Measurements from ENCODE around the gene E2F1. TPM values are rescaled to one million over a fixed set of nuclear protein-coding genes. Genes with fewer than 3 reads are reported as not detected.

Gene E2F1
- total and polyA plus RNA-seq, 2 experiments from 2014 or later: 21.2 to 61.4 TPM

DNA sequence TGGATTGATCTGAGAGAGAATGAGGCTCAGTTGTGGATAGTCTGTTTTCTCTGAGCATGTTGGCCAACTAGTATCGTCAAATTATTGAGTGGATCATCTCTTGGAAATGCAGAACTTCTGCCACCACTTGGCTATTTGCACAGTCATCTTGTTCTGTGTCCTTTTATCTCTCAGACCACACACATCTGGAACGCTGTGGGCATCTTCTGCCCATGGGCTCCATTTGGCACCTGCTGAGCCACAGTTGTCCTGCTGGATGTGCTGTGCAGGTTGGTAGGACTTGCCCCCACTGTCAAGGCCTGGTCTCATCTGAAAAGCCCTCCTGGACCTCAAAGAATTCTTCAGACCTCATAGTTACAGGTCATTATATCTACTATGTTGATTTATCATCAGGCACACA is 40.8 kb downstream of the E2F1 start:
- peaks cover 25% of the 10 kb centered on the region for H3K36me3 ChIP-seq
- peaks cover 18% of the 10 kb centered on the region for H3K4me1 ChIP-seq (ENCODE audit: low read depth)
- no peak overlapping the region for H3K27ac ChIP-seq
- H3K4me3 ChIP-seq: no peak overlapping the region
- TF ChIP-seq, protein P1, sequence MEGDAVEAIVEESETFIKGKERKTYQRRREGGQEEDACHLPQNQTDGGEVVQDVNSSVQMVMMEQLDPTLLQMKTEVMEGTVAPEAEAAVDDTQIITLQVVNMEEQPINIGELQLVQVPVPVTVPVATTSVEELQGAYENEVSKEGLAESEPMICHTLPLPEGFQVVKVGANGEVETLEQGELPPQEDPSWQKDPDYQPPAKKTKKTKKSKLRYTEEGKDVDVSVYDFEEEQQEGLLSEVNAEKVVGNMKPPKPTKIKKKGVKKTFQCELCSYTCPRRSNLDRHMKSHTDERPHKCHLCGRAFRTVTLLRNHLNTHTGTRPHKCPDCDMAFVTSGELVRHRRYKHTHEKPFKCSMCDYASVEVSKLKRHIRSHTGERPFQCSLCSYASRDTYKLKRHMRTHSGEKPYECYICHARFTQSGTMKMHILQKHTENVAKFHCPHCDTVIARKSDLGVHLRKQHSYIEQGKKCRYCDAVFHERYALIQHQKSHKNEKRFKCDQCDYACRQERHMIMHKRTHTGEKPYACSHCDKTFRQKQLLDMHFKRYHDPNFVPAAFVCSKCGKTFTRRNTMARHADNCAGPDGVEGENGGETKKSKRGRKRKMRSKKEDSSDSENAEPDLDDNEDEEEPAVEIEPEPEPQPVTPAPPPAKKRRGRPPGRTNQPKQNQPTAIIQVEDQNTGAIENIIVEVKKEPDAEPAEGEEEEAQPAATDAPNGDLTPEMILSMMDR (IDR thresholded peaks at IDR 0.05; ENCODE audit: low read depth, low read length): no peak
- H3K27me3 ChIP-seq: no peaks in the 10 kb centered on the region
- DNase-seq (ENCODE audit: low read depth in 1 of 2, low spot score in 1 of 2): no peak
- no peaks in the 10 kb centered on the region for H3K9me3 ChIP-seq (ENCODE audit: low read depth)

DNA sequence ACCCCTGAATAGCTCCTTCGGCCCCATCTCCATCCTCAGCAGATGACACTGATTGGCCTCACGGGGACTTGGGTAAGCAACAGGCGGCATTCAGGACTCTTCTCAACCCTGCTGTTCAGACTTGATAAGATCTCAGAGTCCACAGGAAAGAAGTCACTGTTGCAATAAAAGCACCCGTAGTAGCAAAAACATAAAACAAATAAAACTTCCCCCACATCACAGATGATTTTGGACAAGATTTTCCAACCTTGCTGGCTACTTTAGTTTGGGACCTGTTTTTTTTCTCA is 41.2 kb downstream of the E2F1 start:
- H3K9me3 ChIP-seq (ENCODE audit: low read depth): no peaks in the 10 kb centered on the region
- TF ChIP-seq, protein P1 (IDR thresholded peaks at IDR 0.05; ENCODE audit: low read depth, low read length): no peak

GRCh38 chr20:33644313-33645071 is 41.7 kb downstream of the E2F1 start:
- Histone ChIP-seq H3K36me3 (peaks cover 34% of the 10 kb centered on the region), H3K9me3 (ENCODE audit: low read depth) (no peaks in the 10 kb centered on the region), H3K27ac (peak overlapping the region; percentile 8), H3K27me3 (no peaks in the 10 kb centered on the region), H3K4me3 (no peak overlapping the region), H3K4me1 (ENCODE audit: low read depth) (peaks cover 12% of the 10 kb centered on the region)
- TF ChIP-seq, protein P1 (IDR thresholded peaks at IDR 0.05; ENCODE audit: low read depth, low read length): no peak
- DNase-seq (ENCODE audit: low read depth in 1 of 2, low spot score in 1 of 2): no peak

More for the DNA sequence above, 41.2 kb downstream of the E2F1 start:
- H3K27me3 ChIP-seq: no peaks in the 10 kb centered on the region
- peaks cover 17% of the 10 kb centered on the region for H3K4me1 ChIP-seq (ENCODE audit: low read depth)
- no peak overlapping the region for H3K27ac ChIP-seq
- no peak for DNase-seq (ENCODE audit: low read depth in 1 of 2, low spot score in 1 of 2)
- no peak overlapping the region for H3K4me3 ChIP-seq
- H3K36me3 ChIP-seq: peaks cover 29% of the 10 kb centered on the region

DNA sequence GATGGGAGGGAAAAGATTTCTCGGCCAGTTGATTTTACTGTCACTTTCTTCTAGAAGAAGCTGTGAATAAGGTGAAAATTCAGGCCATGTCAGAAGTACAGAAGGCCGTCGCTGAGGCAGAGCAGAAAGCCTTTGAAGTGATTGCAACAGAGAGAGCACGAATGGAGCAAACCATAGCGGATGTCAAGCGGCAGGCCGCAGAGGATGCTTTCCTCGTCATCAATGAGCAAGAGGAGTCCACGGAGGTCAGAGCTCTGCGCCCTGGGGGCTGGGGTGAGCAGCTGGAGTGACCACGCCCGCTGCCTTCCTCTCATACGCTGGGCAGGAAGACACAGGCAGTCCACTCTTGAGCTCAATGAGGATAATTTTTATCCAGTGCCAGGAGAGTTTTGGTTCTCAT is 45.9 kb downstream of the E2F1 start:
- Histone ChIP-seq H3K36me3 (peaks cover 46% of the 10 kb centered on the region), H3K4me3 (no peak overlapping the region), H3K27me3 (no peaks in the 10 kb centered on the region), H3K27ac (no peak overlapping the region), H3K9me3 (ENCODE audit: low read depth) (no peaks in the 10 kb centered on the region), H3K4me1 (ENCODE audit: low read depth) (peaks cover 12% of the 10 kb centered on the region)
- TF ChIP-seq, protein P1 (IDR thresholded peaks at IDR 0.05; ENCODE audit: low read depth, low read length): no peak
- no peak for DNase-seq (ENCODE audit: low read depth in 1 of 2, low spot score in 1 of 2)

DNA sequence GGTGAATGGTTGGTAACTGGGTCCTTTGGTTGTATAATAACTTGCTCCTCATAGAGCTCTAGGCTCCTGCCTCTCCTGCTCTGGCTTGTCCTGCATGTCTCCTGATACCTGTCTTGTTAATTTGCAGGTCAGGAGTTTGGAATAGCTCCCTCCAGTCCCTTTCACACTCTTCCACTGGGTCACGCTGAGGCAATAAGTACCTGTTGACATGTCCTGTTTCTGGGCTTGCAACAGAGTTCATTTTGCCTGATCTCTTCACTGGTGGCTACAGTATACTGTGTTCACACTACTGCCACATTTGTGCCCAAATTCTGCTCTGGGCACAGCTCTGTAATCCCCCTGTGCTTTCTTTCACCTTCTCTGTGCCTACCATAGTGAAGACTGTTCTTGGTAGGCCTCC is 49.4 kb downstream of the E2F1 start:
- Histone ChIP-seq H3K36me3 (peaks cover 51% of the 10 kb centered on the region), H3K27ac (peak overlapping the region; percentile 72), H3K4me1 (ENCODE audit: low read depth) (peaks cover 13% of the 10 kb centered on the region), H3K4me3 (no peak overlapping the region), H3K27me3 (no peaks in the 10 kb centered on the region), H3K9me3 (ENCODE audit: low read depth) (no peaks in the 10 kb centered on the region)
- TF ChIP-seq, protein P1 (IDR thresholded peaks at IDR 0.05; ENCODE audit: low read depth, low read length): no peak
- peak in 1 of 2 donors; percentile 46 for DNase-seq (ENCODE audit: low read depth in 1 of 2, low spot score in 1 of 2)
